GM19438 (cell line): ENCODE results near the gene ABCA6.
"Not testable (repeated sequence)": the region's sequence is repeated elsewhere in the genome, so short reads cannot be mapped to it uniquely, and the experiment has no call there.

Source experiments
- ATAC-seq: cut with Tn5 transposase; IDR thresholded peaks from one replicate; pipeline ENCODE4 v1.9.1; 2021; ENCODE audit warnings: low read depth; ENCODE audit not compliant: unreplicated experiment

Gene ABCA6

GRCh38 chr17:69141431-69142174 lies at the start of gene ABCA6:
Gene ABCA6 (minus strand): TSS chr17:69141895. CDS start chr17:69140703, 1,192 bp downstream.
- no peak for ATAC-seq

DNA sequence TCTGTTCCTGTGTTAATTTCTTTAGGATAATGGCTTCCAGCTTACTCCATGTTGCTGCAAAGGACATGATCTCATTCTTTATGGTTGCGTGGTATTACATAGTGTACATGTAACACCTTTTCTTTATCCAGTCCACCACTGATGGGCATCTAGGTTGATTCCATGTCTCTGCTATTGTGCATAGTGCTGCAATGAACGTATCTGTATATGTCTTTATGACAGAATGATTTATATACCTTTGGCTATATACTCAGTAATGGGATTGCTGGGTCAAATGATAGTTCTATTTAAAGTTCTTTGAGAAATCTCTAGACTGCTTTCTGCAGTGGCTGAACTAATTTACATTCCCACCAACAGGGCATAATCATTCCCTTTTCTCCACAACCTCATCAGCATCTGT lies 47.1 kb upstream of the ABCA6 start:
- ATAC-seq = no peak

- no peak for ATAC-seq
These were observed 46.4 kb upstream of the ABCA6 start for GRCh38 chr17:69188064-69188463.

DNA sequence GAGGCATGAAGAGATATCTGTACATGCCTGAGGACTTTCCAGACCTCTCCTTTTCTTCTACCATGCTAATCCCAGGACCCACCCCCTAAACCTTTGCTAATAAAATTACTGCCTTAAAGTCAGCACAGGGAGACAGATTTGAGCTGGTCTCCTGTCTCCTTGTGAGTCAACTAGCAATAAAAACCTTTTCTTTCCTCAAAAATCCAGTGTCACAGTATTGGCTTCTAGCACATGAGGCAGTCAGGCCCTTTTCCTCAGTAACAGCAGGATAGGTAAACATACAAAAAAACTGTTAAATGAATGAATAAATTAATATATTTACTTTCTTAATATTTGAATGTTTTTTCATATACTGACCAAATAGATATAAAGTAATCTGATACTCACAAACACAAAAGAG lies 45.6 kb upstream of the ABCA6 start:
- no peak for ATAC-seq

- no peak for ATAC-seq
These were observed 37.7 kb upstream of the ABCA6 start for GRCh38 chr17:69179227-69179952.

DNA sequence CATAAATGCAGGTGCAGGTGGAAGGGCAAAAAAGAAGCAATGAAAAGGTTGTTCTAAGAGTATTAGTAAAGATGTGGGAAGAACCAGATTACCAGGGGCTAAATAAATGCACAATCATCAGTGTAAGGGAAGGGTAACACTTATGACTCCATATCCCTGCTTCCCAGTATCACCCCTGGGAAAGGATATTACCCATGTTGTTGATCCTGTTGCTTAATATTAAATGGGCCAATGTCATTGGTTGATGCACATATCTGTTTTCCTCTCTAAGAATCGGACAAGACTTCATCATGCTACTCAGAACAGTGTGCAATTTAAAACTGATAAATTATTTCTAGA lies 34.7 kb upstream of the ABCA6 start:
- no peak for ATAC-seq

DNA sequence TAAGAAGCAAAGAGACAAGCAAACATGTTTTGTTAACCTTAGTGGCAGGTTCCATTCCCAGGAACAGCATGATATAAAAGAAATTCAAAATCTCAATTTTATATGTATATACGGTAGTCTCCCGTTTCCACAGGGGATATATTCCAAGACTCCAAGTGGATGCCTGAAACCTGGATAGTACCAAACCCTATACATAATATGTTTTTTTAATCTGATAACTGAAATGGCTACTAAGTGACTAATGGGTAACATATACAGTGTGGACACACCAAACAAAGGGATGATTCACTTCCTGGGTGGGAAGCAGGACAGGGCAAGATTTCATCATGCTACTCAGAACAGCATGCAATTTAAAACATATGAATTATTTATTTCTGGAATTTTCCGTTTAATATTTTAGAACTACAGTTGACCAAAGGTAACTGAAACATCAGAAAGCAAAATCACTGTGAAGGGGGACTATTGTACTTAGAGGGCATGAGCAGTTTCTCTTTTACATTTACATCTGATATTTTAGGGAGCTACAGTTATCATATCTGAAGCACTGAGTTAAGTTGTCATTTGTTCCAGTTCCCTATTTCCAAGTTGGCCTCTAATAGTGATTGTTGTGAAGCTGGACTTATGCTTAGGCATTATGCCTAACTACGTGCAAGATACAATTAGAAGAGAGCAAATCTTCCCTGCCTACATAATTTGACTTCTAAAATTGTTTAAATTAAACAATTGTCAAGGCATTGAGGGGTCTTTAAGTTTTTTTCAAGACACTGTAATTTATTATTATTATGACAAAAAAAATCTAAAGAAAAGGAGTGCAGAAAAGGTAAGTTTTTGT lies 34.1 kb upstream of the ABCA6 start:
- no peak for ATAC-seq

DNA sequence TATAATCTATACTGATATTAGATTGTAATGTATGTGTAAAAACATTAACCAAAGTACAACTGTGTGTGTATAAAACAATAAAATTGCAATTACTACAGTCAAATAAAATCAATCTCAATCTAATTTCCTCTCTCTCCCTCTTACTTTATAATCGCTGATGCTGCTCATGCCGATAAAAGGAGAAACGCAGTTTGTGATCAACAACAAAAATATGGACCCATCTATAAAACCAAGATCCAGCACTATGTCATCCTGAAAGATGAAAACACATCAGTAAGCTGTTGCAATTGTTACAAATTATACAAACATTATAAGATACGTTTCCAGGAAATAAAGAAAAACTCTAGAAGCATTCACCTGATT lies 33.5 kb upstream of the ABCA6 start:
- ATAC-seq = no peak

GRCh38 chr17:69173118-69173517 lies 31.4 kb upstream of the ABCA6 start:
- no peak for ATAC-seq

DNA sequence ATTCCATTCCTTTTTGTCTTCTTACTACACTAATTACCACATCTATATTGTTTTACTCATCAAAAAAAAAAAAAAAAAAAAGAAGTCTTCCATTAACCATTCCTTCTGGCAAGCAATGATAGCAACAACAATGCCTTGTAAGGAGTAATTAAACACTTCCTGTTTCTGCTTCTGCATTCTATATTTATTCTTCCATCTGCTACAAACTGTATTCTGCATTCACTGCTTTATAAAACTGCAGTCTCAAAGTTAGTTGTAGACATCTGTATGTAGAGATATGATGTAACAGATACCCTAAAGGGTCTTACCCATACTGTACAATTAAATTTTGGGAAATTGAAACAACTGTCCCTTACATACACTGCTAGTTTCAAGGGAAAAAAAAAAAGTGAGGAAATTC lies 28.7 kb upstream of the ABCA6 start:
- ATAC-seq = no peak

DNA sequence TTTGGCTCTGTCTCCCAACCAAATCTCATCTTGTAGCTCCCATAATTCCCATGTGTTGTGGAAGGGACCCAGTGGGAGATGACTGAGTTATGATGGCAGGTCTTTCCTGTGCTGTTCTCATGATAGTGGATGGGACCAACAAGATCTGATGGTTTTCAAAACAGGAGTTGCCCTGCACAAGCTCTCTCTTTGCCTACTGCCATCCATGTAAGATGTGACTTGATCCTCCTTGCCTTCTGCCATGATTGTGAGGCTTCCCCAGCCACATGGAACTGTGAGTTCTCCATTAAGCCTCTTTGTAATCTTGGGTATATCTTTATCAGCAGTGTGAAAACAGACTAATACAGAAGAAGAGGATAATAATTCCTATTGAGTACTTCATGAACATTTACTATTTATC lies 26.9 kb upstream of the ABCA6 start:
- ATAC-seq = not testable (repeated sequence)

DNA sequence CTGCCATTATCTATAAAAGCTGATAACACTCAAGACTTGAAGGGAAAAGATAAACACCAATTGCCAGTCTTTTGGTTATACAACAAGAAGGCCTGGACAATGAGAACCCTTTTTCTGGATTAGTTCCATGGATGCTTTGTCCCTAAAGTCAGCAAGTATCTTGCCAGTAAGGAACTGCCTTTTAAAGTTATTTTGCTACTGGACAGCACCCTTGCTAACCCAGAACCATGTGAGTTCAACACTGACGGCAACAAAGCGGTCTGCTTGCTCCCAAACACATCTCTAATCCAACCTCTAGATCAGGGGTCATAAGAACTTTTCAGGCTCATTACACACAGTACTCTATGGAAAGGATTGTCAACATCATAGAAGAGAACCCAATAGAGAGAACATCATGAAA lies 25.3 kb upstream of the ABCA6 start:
- ATAC-seq = no peak

DNA sequence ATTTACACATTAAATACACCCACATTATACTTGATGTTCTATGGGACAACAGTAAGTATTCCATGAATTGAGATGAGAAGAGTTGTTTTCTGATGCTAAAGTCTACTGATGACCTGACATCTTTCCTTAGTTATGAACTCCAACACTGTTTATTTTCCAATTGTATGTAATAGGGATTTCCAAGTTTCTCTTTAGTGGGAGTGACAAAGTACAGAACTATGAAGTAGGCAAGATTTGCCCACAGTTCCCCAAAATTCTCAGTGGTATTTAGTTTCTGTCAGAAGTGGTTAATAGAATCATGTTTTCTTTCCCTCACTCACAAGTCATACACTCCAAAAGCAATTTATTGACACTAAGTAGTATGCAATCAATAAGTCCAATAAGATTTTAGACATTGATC lies 22.5 kb upstream of the ABCA6 start:
- no peak for ATAC-seq

GRCh38 chr17:69159418-69159817 lies 17.7 kb upstream of the ABCA6 start:
- no peak for ATAC-seq

- ATAC-seq = no peak
These were observed 12.6 kb upstream of the ABCA6 start for GRCh38 chr17:69154267-69154666.

DNA sequence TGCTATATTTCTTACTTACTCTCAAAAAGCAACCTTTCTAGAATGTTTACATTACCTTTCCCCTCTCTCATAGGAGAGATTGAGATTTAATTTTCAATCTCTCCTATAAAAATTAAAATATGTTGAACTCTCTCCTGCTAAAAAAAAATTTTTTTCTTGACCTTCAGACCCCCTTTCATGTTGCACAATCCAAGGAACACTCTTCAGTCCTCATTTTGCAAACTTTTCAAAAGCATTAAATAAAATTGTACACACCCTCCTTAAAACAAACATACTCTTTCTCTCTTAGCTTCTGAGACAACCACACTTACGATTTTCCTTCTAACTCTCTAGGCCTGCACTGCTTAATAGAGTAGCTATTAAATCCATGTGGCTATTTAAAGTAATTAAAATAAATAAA lies 8.6 kb upstream of the ABCA6 start:
- ATAC-seq = no peak

DNA sequence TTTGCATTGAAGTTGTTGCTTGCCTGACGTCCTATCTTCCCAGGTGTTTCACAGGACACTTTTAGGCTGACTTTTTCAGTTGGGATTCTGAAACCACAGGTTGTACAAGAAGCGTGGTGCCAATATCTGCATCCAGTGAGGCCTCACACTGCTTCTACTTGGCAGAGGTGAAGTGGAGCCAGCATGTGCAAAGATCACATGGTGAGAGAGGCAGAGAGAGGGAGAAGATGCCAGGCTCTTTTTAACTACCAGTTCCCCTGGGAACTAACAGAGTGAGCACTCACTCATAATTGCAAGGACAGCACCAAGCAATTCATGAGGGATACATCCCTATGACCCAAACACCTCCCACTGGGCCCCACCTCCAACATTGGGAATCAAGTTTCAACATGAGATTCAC lies 5.8 kb upstream of the ABCA6 start:
- no peak for ATAC-seq

GRCh38 chr17:69144331-69145255 lies 2.9 kb upstream of the ABCA6 start:
- no peak for ATAC-seq

- ATAC-seq = no peak
These were observed 2.1 kb upstream of the ABCA6 start for GRCh38 chr17:69143683-69144231.

GRCh38 chr17:69143151-69143550 lies 1.5 kb upstream of the ABCA6 start:
- ATAC-seq = no peak
